ENCODE measurements around the gene CYP51A1. TPM values are rescaled to one million over a fixed set of nuclear protein-coding genes. Genes with fewer than 3 reads are reported as not detected.

Gene CYP51A1
- polyA plus RNA-seq = 27.3 to 55.1 TPM (median 47.1 TPM) in 3 replicates
- polyA plus RNA-seq (2011; ENCODE audit: low read depth) = 21.0 TPM
- 29.5 and 41.7 TPM in 2 replicates for polyA plus RNA-seq (2011; cell fraction: cytosol; rRNA removed)
- 59.5 and 69.7 TPM in 2 replicates for polyA plus RNA-seq (2011; cell fraction: nucleus; rRNA removed)
- polyA plus RNA-seq (2012; ENCODE audit: low replicate concordance) = 72.5 and 180 TPM in 2 replicates
- 30.5 to 62.3 TPM (median 34.2 TPM) in 3 replicates for polyA minus RNA-seq
- polyA minus RNA-seq (2011; cell fraction: cytosol; rRNA and poly(A)+ RNA removed) = 76.2 TPM
- polyA minus RNA-seq (2011; cell fraction: nucleus; rRNA and poly(A)+ RNA removed) = 60.6 and 97.5 TPM in 2 replicates

GRCh38 chr7:92134271-92135051 lies at the start of gene CYP51A1:
Gene CYP51A1, minus strand, starts transcription at chr7:92134477. Its CDS starts 113 bp downstream, at chr7:92134364.
- Histone ChIP-seq H4K20me1 (ENCODE audit: control insufficient read depth, extremely low read depth, insufficient read depth, low read length) (peaks cover 11% of the 10 kb centered on the region), H2AFZ (ENCODE audit: control insufficient read depth, low read length) (peak within 1 kb of the TSS; percentile 97), H3K9me1 (ENCODE audit: control insufficient read depth, extremely low read depth, insufficient read depth, low read length) (no peaks in the 10 kb centered on the region), H3K4me1 (ENCODE audit: control insufficient read depth, extremely low read depth, insufficient read depth, low read length) (peaks cover 11% of the 10 kb centered on the region), H3K36me3 (ENCODE audit: control insufficient read depth in 2 of 2, extremely low read depth in 1 of 2, insufficient read depth in 2 of 2, low read length in 2 of 2) (peaks cover 9% of the 10 kb centered on the region in 2 experiments), H3K4me3 (ENCODE audit: control insufficient read depth in 2 of 3, extremely low read depth in 1 of 3, insufficient read depth in 2 of 3, low read depth in 1 of 3, low read length in 3 of 3) (peak within 1 kb of the TSS; percentile 89 to 96 (median 89)), H3K27ac (ENCODE audit: control insufficient read depth, insufficient read depth, low read length) (peak within 1 kb of the TSS; percentile 98), H3K4me2 (ENCODE audit: control insufficient read depth, extremely low read depth, insufficient read depth, low read depth, low read length) (peak within 1 kb of the TSS; percentile 93), H3K9ac (ENCODE audit: control insufficient read depth, extremely low read depth, insufficient read depth, low read length) (peak within 1 kb of the TSS; percentile 97), H3K27me3 (ENCODE audit: control insufficient read depth, extremely low read depth, insufficient read depth, low read length) (no peaks in the 10 kb centered on the region), H3K79me2 (ENCODE audit: control insufficient read depth, insufficient read depth, low read length) (peaks cover 49% of the 10 kb centered on the region), H3K9me3 (ENCODE audit: control insufficient read depth, low read depth, low read length) (no peaks in the 10 kb centered on the region)
- dilution Hi-C loops (cut with MboI; ENCODE audit: extremely low pct_ligation_motif_present, low sequenced_read_pairs) = no loop called here
- TF ChIP-seq, protein P1, sequence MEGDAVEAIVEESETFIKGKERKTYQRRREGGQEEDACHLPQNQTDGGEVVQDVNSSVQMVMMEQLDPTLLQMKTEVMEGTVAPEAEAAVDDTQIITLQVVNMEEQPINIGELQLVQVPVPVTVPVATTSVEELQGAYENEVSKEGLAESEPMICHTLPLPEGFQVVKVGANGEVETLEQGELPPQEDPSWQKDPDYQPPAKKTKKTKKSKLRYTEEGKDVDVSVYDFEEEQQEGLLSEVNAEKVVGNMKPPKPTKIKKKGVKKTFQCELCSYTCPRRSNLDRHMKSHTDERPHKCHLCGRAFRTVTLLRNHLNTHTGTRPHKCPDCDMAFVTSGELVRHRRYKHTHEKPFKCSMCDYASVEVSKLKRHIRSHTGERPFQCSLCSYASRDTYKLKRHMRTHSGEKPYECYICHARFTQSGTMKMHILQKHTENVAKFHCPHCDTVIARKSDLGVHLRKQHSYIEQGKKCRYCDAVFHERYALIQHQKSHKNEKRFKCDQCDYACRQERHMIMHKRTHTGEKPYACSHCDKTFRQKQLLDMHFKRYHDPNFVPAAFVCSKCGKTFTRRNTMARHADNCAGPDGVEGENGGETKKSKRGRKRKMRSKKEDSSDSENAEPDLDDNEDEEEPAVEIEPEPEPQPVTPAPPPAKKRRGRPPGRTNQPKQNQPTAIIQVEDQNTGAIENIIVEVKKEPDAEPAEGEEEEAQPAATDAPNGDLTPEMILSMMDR (optimal IDR thresholded peaks at IDR 0.05 in 1 of 3, IDR thresholded peaks at IDR 0.05 in 1 of 3, conservative IDR thresholded peaks at IDR 0.05 in 1 of 3; ENCODE audit: extremely low read depth in 1 of 3, insufficient read depth in 2 of 3, low read length in 3 of 3) = no peak
- no peak for TF ChIP-seq EZH2 (IDR thresholded peaks at IDR 0.05; ENCODE audit: low read length)
- FAIRE-seq = no peak
- DNase-seq (ENCODE audit: low read depth, low spot score) = peak; percentile 63

DNA sequence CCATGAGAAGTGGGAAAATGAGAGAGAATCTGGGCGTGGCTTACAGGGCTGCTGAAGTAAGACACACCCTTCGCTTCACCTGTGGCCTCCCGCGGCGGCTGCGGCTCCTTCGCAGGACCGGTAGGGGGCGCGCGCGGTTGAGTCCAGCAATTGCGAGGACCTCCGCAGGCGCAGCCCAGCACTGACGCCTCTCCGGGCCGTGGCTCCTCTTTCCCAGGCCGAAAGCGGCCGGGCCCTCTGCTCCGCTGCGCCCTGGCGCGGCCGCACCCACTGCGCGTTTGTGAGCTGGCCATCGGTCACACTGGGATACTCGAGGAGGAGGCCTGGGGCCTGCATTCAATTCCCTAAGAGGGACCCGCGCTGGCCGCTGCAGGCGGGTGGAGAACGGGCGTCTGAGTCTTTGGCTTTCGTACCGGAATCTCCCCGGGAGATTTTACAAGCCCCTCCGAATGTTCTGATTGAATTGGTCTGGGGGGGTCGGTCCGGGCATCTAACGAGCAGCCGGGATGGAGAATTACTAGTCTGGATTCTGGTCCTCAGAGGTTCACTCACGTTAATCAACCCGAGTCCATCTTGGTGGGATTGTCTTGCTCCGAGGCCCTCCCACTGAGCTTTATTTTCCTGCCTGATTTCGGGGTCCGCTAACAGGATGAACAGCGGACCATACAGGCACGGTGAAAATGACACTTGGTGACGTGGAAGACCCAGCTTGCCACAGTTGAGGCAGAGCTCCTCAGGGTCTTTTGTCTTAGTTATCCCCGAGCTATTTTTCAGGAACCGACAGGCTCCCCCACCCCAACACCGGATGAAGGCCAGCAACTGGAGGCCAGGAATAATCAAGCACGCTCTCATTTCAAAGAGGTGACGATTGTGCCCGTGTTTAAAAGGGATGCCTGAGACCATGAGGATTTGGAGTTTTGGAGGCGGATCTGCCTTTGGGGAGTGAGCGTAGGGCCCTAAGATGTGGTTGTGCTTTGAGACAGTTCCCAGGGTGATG lies 44.9 kb upstream of the CYP51A1 start, which contains the start of gene LRRD1:
LRRD1 (minus strand) TSS at position 215 of the 997 bp plus-strand sequence. CDS start 13,940 bp downstream, outside the sequence.
- no peaks in the 10 kb centered on the region for H3K27me3 ChIP-seq (ENCODE audit: control insufficient read depth, extremely low read depth, insufficient read depth, low read length)
- H3K4me3 ChIP-seq (ENCODE audit: control insufficient read depth in 2 of 3, extremely low read depth in 1 of 3, insufficient read depth in 2 of 3, low read depth in 1 of 3, low read length in 3 of 3) = peak within 1 kb of the TSS; percentile 34 to 65 (median 59)
- peak; percentile 35 for DNase-seq (ENCODE audit: low read depth, low spot score)
- H3K9me1 ChIP-seq (ENCODE audit: control insufficient read depth, extremely low read depth, insufficient read depth, low read length) = no peaks in the 10 kb centered on the region
- dilution Hi-C loops (cut with MboI; ENCODE audit: extremely low pct_ligation_motif_present, low sequenced_read_pairs) = no loop called here
- peaks cover 7% of the 10 kb centered on the region for H3K4me1 ChIP-seq (ENCODE audit: control insufficient read depth, extremely low read depth, insufficient read depth, low read length)
- no peak within 1 kb of the TSS for H3K27ac ChIP-seq (ENCODE audit: control insufficient read depth, insufficient read depth, low read length)
- TF ChIP-seq EZH2 (IDR thresholded peaks at IDR 0.05; ENCODE audit: low read length) = no peak
- TF ChIP-seq, protein P1 (optimal IDR thresholded peaks at IDR 0.05 in 1 of 3, IDR thresholded peaks at IDR 0.05 in 1 of 3, conservative IDR thresholded peaks at IDR 0.05 in 1 of 3; ENCODE audit: extremely low read depth in 1 of 3, insufficient read depth in 2 of 3, low read length in 3 of 3) = peak; percentile 93 to 99 (median 95)
- H4K20me1 ChIP-seq (ENCODE audit: control insufficient read depth, extremely low read depth, insufficient read depth, low read length) = no peaks in the 10 kb centered on the region
- no peaks in the 10 kb centered on the region for H3K79me2 ChIP-seq (ENCODE audit: control insufficient read depth, insufficient read depth, low read length)
- peak within 1 kb of the TSS; percentile 91 for H2AFZ ChIP-seq (ENCODE audit: control insufficient read depth, low read length)
- peak; percentile 39 for FAIRE-seq
- H3K4me2 ChIP-seq (ENCODE audit: control insufficient read depth, extremely low read depth, insufficient read depth, low read depth, low read length) = peak within 1 kb of the TSS; percentile 87
- no peaks in the 10 kb centered on the region for H3K36me3 ChIP-seq (ENCODE audit: control insufficient read depth in 2 of 2, extremely low read depth in 1 of 2, insufficient read depth in 2 of 2, low read length in 2 of 2)
- peak within 1 kb of the TSS; percentile 61 for H3K9ac ChIP-seq (ENCODE audit: control insufficient read depth, extremely low read depth, insufficient read depth, low read length)
- no peaks in the 10 kb centered on the region for H3K9me3 ChIP-seq (ENCODE audit: control insufficient read depth, low read depth, low read length)

Data from keratinocyte (primary cell).